Uterus (tissue), 2 donors: Measurements from ENCODE around the gene PKD1.

ENCODE experiments used
- POLR2A ChIP-seq, 2 donors: fragments of 450-650 bp; IDR thresholded peaks; one replicate each; pipeline ENCODE4 v1.6.1; 2016; ENCODE audit warnings: antibody characterized with exemption in 2 of 2, mild to moderate bottlenecking in 1 of 2, moderate library complexity in 1 of 2
- TF ChIP-seq, protein P1 (sequence below), 4 experiments: fragments of 200-600 bp in 2 of 4; fragments of 450-650 bp in 2 of 4; sonication (generic) in 2 of 4; IDR thresholded peaks; one replicate each; pipeline ENCODE4 v1.5.1; 2016 to 2019; ENCODE audit warnings: antibody characterized with exemption in 4 of 4, mild to moderate bottlenecking in 2 of 4, moderate library complexity in 1 of 4

- TF ChIP-seq, protein P1, sequence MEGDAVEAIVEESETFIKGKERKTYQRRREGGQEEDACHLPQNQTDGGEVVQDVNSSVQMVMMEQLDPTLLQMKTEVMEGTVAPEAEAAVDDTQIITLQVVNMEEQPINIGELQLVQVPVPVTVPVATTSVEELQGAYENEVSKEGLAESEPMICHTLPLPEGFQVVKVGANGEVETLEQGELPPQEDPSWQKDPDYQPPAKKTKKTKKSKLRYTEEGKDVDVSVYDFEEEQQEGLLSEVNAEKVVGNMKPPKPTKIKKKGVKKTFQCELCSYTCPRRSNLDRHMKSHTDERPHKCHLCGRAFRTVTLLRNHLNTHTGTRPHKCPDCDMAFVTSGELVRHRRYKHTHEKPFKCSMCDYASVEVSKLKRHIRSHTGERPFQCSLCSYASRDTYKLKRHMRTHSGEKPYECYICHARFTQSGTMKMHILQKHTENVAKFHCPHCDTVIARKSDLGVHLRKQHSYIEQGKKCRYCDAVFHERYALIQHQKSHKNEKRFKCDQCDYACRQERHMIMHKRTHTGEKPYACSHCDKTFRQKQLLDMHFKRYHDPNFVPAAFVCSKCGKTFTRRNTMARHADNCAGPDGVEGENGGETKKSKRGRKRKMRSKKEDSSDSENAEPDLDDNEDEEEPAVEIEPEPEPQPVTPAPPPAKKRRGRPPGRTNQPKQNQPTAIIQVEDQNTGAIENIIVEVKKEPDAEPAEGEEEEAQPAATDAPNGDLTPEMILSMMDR (IDR thresholded peaks at IDR 0.05): no peak
- no peak for TF ChIP-seq POLR2A (IDR thresholded peaks at IDR 0.05)
Measured at GRCh38 chr16:2174396-2175131, 38.9 kb upstream of the PKD1 start.
